B cell (primary cell): ENCODE data around the gene HCN2.

ENCODE experiments used
- CTCF ChIP-seq: fragments of 200-600 bp; IDR thresholded peaks from one replicate; pipeline ENCODE4 v1.8.0; 2022; ENCODE audit warnings: antibody characterized with exemption, mild to moderate bottlenecking
- EZH2 ChIP-seq: IDR thresholded peaks from 2 replicates; pipeline ENCODE4 v1.6.1; 2012; ENCODE audit warnings: borderline replicate concordance, low read depth, mild to moderate bottlenecking, moderate library complexity, low read length; ENCODE audit not compliant: insufficient read depth, poor library complexity, severe bottlenecking

DNA sequence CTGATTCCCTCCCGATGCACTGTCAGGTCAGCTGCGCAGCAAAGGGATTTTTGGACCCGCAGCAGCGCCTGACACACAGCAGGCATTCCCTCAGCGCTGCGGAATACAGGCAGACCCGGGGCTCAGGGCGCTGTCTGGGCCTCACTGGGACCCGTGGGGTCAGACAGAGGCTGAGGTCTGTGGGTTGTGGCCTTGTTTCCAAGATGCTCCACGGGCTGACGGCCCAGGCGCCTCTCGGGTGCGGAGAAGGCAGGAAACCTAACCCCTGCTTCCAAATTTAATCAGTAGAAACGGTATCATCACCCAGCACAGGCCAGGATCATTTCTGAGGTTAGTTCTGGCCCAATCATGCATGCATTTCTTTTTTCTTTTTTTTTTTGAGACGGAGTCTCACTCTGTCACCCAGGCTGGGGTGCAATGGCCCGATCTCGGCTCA, 74.0 kb downstream of the HCN2 start:
- TF ChIP-seq CTCF: no peak
- TF ChIP-seq EZH2: no peak
